Measurements from ENCODE around the gene SHC2.

The SHC2 gene

GRCh38 chr19:371501-372168 lies 89.2 kb downstream of the SHC2 start:
- no peak for DNase-seq

DNA sequence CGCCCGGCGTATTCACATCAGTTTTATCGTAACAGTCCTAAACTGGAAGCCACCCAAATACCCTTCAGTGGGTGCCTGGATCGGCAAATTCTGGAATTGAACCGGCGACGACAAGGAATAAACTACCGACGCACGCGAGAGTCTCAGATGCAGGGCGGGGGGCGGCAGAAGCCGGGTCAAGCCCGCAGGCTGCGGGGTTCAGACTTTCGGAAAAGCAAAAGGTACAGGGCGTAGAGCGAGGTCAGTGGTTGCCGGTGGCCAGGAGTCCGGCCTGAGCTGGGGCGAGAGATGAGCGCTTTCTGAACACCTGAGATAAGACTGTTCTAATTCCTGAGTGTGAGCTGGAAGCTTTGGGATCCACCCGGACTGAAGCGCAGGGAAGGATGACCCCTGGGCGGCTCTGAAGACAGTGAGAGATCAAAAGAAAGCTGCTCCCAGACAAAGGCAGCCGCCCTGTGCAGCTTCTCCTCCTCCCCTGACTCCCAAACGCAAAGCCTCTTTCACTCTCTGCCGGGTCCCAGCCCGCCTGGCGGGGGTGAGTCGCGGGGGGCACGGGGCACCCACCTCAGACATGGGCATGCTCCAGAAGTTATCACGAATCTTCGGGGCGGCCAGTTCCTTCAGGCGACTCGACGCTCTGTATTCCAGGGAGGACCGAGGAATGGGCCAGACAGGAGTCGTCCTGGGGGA lies 90.0 kb downstream of the SHC2 start:
- no peak for DNase-seq

GRCh38 chr19:369876-370275 lies 91.0 kb downstream of the SHC2 start:
- no peak for DNase-seq

DNA sequence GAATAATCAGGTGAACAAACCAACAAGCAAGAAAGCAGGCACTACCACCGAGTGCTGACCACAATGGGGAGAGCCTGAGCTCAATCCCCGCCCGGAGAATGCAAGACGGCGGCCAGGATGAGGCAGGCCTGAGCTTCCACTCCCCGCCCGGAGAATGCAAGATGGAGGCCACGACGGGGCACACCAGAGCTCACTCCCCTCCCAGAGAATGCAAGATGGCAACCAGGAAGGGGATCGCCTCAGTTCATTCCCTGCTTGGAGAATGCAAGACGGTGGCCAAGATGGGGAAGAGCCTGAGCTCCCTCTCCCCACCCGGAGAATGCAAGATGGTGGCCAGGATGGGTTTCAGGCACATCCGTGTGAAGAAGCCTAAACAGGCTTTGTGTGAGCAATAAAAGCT lies 91.6 kb downstream of the SHC2 start:
- DNase-seq, result no peak

DNA sequence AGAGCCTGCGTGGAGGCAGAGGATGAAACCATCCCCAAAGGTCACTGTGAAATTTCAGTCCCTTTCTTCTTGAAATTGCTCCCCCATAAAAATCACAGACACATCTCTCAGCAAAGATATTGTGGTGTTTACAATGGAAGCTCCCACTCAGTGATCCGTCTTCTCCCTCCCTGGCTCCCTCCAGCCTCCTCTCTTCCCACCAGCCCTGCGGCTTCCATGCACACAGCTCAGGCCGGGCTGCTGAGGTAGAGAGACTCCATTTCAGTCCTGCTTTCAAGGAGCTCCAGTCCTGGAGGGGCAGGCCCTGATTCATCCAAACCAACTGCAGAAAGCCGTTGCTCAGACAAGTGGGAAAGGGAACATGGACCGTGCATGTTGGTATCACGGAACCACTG lies 92.2 kb downstream of the SHC2 start:
- DNase-seq, result no peak

DNA sequence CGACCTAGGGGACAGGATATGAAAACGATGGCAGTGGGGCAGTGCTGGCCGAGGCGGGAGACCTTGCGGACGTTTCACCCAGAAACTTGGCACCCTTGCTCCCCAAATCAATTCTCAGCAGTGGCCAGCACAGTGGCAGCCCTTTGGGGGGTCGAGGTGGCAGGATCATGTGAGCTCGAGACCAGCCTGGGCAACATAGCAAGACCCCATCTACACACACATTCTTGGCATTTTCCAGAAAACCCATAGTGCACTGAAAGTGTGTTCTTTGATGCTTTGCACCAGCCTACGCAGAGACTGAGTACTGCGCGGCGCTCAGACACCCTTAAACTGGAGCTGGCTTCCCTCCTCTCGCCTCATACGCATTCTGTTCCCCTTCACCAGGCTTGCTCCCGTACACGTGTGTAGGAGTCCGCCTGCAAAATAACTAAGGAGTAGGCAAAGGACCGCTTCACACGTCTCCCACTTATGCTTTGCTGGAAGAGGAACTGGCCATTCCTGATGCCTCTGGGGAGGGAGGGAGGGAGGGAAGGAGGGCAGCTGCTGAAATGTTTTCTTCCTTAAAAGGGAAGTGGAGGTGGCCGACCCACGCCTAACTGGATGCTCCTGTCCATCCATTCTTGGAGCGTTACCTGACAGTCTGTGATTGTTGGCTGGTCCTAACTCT lies 92.7 kb downstream of the SHC2 start:
- peak in 2 of 4 experiments; percentile 40 to 41 for DNase-seq

- no peak for DNase-seq
Measured at GRCh38 chr19:367561-367960, 93.3 kb downstream of the SHC2 start.

GRCh38 chr19:366951-367350 lies 93.9 kb downstream of the SHC2 start:
- no peak for DNase-seq

Data from suppressor macrophage (primary cell).